RCC 7860 (cell line): ENCODE results near the gene CD46.

Experiments used
- DNase-seq: peaks from one replicate; pipeline ENCODE4 v3.0.0-alpha.2; 2015; ENCODE audit warnings: low spot score
- FAIRE-seq: peaks from 2 replicates; lab custom pipeline; 2012; peaks lifted over from hg19 to GRCh38; lab: Jason Lieb, UNC

Gene CD46

DNA sequence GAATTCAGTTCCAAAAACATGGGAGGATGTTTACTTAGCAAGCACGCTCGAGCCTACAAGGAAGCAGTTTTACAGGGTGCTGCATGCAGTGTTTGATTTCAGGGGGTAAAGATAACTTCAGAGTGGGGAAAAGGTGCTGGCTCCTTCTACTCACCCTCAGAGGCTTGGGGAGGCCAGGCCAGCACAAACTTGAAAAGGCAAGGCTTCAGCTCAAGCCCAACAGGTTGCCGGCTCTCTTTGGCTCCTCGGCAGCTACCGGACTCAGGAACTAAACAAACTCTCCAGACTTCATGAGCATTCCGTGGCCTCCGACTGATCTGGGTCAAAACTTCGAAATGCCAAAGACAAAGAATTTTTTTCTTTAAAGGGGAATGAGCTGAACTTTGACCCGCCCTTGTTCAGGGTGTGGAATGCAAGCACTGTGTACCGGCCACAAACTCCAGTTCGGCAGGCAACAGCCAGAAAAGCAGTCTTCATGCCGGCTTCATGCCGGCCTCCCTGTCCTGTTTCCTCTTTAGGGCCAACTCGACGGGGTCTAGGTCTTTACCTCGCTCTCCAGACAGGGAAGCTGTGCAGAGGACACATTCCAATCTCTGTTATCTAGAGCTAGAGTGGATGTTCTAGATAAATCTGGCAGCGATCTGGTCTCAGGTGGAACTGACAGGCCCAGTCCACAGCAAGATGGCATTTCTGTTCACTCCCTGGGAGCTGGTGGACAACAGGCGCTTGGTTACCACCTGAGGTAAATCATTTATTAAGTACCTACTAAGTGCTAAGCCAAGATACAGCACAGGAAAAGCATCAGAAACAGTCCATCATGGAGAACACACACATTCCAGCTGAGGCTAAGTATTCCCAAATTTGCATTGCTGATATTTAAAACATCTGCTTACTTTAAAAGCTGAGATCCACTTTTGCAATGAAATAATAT, 75.0 kb downstream of the CD46 start:
- peak; percentile 8 for DNase-seq
- no peak for FAIRE-seq

DNA sequence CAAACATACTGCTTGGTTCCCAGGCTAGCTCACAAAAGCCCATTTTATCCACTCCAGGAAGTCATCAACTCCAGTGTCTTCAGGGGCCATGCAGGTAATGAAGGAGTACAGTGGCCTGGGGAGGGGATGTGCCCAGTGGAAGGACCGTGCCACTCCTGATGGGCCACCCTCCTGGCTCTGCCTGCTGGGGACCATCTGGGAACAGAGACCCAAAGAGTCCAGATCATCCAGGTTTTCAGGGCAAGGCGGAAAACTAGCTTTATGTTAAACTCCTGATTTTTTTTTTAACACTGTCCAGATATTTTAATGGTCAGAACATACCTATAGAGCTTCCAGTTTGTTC, 75.6 kb downstream of the CD46 start:
- no peak for DNase-seq
- no peak for FAIRE-seq

DNA sequence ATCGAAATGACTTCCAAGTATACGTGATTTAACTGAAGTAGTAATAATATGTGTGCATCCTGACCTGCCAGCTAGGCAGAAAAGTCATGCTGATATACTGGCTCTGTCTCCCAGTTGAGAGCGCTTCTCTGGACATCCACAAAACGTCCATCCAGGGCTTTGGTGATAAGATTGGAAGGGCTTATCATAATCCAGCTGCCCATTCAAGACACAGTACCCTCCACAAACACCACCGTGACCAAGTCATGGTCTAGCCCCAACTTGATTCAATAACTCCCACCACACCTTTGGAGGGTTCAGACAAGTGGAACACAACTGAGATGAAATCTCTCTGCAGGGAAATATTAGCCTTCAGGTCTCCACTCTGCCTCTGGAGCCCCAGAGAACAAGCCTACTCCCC, 76.2 kb downstream of the CD46 start:
- DNase-seq: no peak
- FAIRE-seq: no peak

DNA sequence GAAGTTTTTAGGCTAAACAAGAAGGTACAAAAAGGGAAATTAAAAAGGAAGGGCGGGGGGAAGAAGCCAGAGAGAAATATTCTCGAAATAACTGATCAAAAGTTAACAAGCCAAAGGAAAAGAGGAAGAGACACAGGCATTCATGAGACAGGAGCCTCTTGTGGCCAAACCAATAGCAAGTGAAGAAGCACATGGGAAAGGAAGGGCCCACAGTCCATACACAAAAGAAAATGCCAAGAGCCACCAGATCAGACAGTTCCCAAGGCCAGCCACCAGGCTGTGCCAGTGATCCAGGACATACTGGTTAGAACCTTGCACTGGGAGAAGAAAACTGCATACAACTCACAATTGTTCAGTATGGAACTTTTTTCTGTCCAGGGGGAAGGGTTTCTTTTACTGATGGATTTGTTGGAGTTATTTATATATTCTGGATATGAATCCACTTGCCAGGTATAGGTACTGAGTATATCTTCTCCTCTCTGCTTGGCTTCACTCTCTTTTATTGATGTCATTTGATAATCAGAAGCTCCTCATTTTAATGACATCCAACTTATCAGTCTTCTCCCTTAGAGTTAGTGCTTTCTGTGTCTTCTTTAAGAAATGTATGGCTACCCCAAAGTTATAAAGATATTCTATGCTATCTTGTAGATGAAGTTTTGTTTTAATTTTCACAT, 76.8 kb downstream of the CD46 start:
- DNase-seq (peak; percentile 75), FAIRE-seq (peak; percentile 31)

GRCh38 chr1:207829576-207829975, 77.7 kb downstream of the CD46 start:
- no peak for FAIRE-seq

GRCh38 chr1:207830788-207831187, 78.9 kb downstream of the CD46 start:
- FAIRE-seq: no peak
- no peak for DNase-seq

More at GRCh38 chr1:207829576-207829975, 77.7 kb downstream of the CD46 start:
- DNase-seq: no peak

- DNase-seq (peak; percentile 17), FAIRE-seq (no peak)
Measured at GRCh38 chr1:207831517-207832327, 79.9 kb downstream of the CD46 start.

DNA sequence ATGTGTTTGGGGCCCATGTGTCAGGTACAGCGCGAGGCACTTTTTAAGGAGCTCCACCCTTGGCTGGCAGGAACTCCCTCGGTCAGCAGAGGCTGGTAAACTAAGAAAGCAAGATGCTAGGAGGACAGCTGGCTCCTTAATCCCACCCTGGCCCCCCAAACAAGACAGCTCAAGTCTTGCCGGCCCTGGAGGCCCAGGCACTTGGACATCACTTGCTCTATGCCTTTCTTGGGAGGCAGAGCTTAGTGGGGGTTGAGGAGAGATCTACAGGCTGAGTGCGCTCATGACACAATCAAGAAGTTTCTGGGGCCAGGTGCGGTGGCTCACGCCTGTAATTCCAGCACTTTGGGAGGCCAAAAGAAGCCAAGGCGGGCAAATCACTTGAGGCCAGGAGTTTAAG, 80.9 kb downstream of the CD46 start:
- DNase-seq (no peak), FAIRE-seq (no peak)

- DNase-seq (no peak), FAIRE-seq (no peak)
Measured at GRCh38 chr1:207833381-207833780, 81.5 kb downstream of the CD46 start.

DNA sequence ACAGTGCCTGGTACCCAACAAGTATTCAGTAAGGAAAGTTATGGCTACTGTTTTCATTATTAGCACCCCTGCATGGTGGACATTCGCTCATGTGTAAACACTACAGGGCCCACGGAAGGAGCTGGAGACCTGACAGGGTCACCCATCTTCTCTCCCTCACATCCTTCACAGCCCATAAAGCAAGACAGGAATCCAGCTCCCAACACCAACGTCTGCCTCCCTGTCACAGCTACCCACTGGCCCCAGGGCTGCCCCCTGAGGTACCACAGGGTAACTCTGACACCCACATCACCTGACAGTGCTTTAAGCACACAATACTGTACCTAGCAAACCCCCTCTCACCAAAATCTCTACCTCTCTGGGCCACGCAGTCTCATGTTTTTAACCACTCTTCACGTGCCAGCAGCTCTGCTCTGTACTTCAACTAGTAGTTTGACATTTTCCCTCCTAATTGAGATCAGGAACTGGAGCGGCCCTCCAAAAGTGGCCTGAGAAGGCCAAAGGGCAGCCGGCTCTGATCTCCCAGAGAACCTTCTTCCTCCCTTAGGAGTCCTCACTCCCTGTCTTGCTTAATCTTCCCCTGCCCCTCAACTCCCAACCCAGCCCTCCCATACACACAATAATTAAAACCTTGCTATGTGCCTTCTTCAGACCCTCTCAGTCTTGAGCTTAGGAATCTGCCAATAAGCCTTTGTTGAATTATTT, 82.3 kb downstream of the CD46 start:
- FAIRE-seq (no peak), DNase-seq (no peak)

- no peak for FAIRE-seq
- DNase-seq: no peak
Measured at GRCh38 chr1:207835958-207836357, 84.1 kb downstream of the CD46 start.

DNA sequence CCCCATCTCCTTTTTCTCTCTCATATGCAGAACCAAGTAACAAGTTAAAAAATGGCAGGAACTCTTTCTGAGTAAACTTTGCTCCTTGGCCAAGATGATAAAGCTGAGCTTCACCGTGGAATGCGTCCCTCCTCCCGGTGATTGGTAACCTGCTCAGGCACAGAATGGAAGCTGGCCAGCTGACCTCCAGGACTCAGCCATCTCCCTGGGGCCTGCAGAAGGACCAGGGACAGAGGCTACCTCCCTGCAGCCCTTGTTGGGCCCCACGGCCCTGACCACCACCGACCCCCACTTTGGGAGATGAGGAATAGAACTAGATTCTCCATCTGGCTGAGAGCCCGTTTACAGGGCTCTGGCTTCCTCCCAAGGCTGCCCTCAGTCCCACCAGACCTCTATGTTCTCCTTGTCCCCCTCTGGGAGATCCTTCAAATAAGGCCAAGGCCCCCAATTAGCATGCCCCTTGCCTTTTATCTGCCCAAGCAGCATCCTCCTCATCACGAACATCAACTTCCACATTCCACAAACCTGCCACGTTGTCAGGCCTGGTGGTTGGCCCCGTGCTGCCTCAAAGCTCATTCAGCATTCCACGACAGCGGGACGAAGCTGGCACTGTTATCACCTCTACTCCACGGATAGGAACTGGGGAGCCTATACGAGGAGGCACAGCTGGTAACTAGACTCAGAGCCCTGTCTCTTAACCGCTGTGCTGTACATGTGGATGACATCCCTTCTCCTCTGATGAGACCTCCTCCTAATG, 84.9 kb downstream of the CD46 start:
- FAIRE-seq (no peak), DNase-seq (no peak)

- FAIRE-seq (no peak), DNase-seq (no peak)
Measured at GRCh38 chr1:207837673-207838072, 85.8 kb downstream of the CD46 start.

- DNase-seq (no peak), FAIRE-seq (no peak)
Measured at GRCh38 chr1:207838156-207839082, 86.6 kb downstream of the CD46 start.

GRCh38 chr1:207839083-207839413, 87.2 kb downstream of the CD46 start:
- DNase-seq (no peak), FAIRE-seq (no peak)

- no peak for DNase-seq
- FAIRE-seq: no peak
Measured at GRCh38 chr1:207840380-207840779, 88.5 kb downstream of the CD46 start.

- DNase-seq (no peak), FAIRE-seq (no peak)
Measured at GRCh38 chr1:207841293-207841692, 89.4 kb downstream of the CD46 start.

DNA sequence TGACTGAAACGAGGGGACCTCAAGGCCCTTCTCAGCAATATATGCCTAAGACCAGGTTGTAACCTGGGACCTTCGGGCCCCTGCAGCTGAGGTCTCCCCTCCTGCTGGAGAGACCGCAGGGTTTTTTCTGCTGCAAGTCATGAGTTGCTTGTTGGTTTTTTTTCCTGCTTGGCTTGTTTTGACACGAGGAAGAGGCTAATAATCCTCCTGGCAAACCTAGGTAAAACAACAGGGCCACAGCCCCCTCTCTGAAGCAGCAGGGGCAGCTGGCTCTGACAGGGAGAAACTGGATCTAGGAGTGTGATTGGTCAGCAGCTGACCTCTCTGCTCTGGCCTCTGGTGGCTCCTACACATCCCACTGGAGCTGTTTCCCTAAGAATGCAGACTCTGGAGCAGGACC, 90.0 kb downstream of the CD46 start:
- FAIRE-seq: no peak
- no peak for DNase-seq

GRCh38 chr1:207842506-207842905, 90.7 kb downstream of the CD46 start:
- no peak for DNase-seq

More at GRCh38 chr1:207842506-207842905, 90.7 kb downstream of the CD46 start:
- FAIRE-seq: no peak
